Activated CD4-positive, alpha-beta T cell treated with anti-CD3 and anti-CD28 coated beads, Interleukin-2, amount 50 U/mL, for 48 hours (primary cell): ENCODE results near the gene CLDN19.
"Not testable (repeated sequence)": the region's sequence is repeated elsewhere in the genome, so short reads cannot be mapped to it uniquely, and the experiment has no call there.

Experiments used
- DNase-seq, 2 experiments: peaks; one replicate each; pipeline ENCODE4 v3.0.0-alpha.2; 2020

CLDN19 gene

GRCh38 chr1:42759114-42759513 is 19.1 kb upstream of the CLDN19 start:
- DNase-seq = no peak

GRCh38 chr1:42758641-42759040 is 18.6 kb upstream of the CLDN19 start:
- no peak for DNase-seq

- DNase-seq = no peak
These were observed 17.8 kb upstream of the CLDN19 start for GRCh38 chr1:42757892-42758275.

GRCh38 chr1:42756956-42757891 is 17.2 kb upstream of the CLDN19 start:
- DNase-seq = no peak

- no peak for DNase-seq
These were observed 13.0 kb upstream of the CLDN19 start for GRCh38 chr1:42753070-42753469.

GRCh38 chr1:42752284-42752683 is 12.2 kb upstream of the CLDN19 start:
- no peak for DNase-seq

- DNase-seq = not testable (repeated sequence)
These were observed 11.6 kb upstream of the CLDN19 start for GRCh38 chr1:42751511-42752070.

- DNase-seq = no peak
These were observed 10.0 kb upstream of the CLDN19 start for GRCh38 chr1:42750041-42750440.

- no peak for DNase-seq
These were observed 8.7 kb upstream of the CLDN19 start for GRCh38 chr1:42748461-42749410.

GRCh38 chr1:42748021-42748420 is 8.0 kb upstream of the CLDN19 start:
- DNase-seq = no peak

GRCh38 chr1:42747125-42747524 is 7.1 kb upstream of the CLDN19 start:
- DNase-seq = peak; percentile 44 to 49

- no peak for DNase-seq
These were observed 6.5 kb upstream of the CLDN19 start for GRCh38 chr1:42746436-42747105.

- no peak for DNase-seq
These were observed 5.8 kb upstream of the CLDN19 start for GRCh38 chr1:42745851-42746250.

GRCh38 chr1:42744148-42744413 is 4.0 kb upstream of the CLDN19 start:
- no peak for DNase-seq

- no peak for DNase-seq
These were observed 3.5 kb upstream of the CLDN19 start for GRCh38 chr1:42743317-42744147.

- DNase-seq = no peak
These were observed 2.7 kb upstream of the CLDN19 start for GRCh38 chr1:42742617-42743316.

GRCh38 chr1:42742141-42742540 is 2.1 kb upstream of the CLDN19 start:
- no peak for DNase-seq

GRCh38 chr1:42741706-42742105 is 1.7 kb upstream of the CLDN19 start:
- DNase-seq = no peak

GRCh38 chr1:42740851-42741580 is 980 bp upstream of the CLDN19 start:
- no peak for DNase-seq

- DNase-seq = no peak
These were observed 1.3 kb downstream of the CLDN19 start for GRCh38 chr1:42738678-42739226.
